ENCODE measurements around the gene FHAD1.

Gene FHAD1

GRCh38 chr1:15251857-15252835 lies 5.1 kb downstream of the FHAD1 start:
- no peak overlapping the region for H3K4me2 ChIP-seq (ENCODE audit: low read length)
- no peaks in the 10 kb centered on the region for H3K4me1 ChIP-seq (ENCODE audit: insufficient read depth, low read length, severe bottlenecking)
- TF ChIP-seq EZH2 (IDR thresholded peaks at IDR 0.05; ENCODE audit: borderline replicate concordance, low read length): no peak
- no peak for TF ChIP-seq CTCF (IDR thresholded peaks at IDR 0.05; ENCODE audit: low read length)
- no peaks in the 10 kb centered on the region for H3K9me2 ChIP-seq (ENCODE audit: low read depth, low read length)
- no peaks in the 10 kb centered on the region; the same call in 1 of the 2 replicates for H3K27me3 ChIP-seq (ENCODE audit: insufficient read depth, low read length)
- no peak overlapping the region for H3K27ac ChIP-seq (ENCODE audit: low read depth, low read length, poor library complexity, severe bottlenecking)
- no peaks in the 10 kb centered on the region for H4K20me1 ChIP-seq (ENCODE audit: insufficient read depth, low read length)
- no peak overlapping the region for H2AFZ ChIP-seq (ENCODE audit: low read length)
- H3F3A ChIP-seq (ENCODE audit: insufficient read depth, low read length): no peaks in the 10 kb centered on the region
- H3K9me3 ChIP-seq (ENCODE audit: low read length): no peaks in the 10 kb centered on the region
- no peak overlapping the region for H3K4me3 ChIP-seq (ENCODE audit: low read depth, low read length, poor library complexity, severe bottlenecking)
- no peaks in the 10 kb centered on the region for H3K79me2 ChIP-seq (ENCODE audit: insufficient read depth, low read length)
- no peak overlapping the region for H3K9ac ChIP-seq (ENCODE audit: low read length)
- H3K36me3 ChIP-seq (ENCODE audit: insufficient read depth, low read length): no peaks in the 10 kb centered on the region

GRCh38 chr1:15254559-15254958 lies 7.5 kb downstream of the FHAD1 start:
- no peak overlapping the region for H3K9ac ChIP-seq (ENCODE audit: low read length)
- TF ChIP-seq CTCF (IDR thresholded peaks at IDR 0.05; ENCODE audit: low read length): no peak
- TF ChIP-seq EZH2 (IDR thresholded peaks at IDR 0.05; ENCODE audit: borderline replicate concordance, low read length): no peak
- H3K27ac ChIP-seq (ENCODE audit: low read depth, low read length, poor library complexity, severe bottlenecking): no peak overlapping the region
- no peaks in the 10 kb centered on the region for H3F3A ChIP-seq (ENCODE audit: insufficient read depth, low read length)
- H3K27me3 ChIP-seq (ENCODE audit: insufficient read depth, low read length): no peaks in the 10 kb centered on the region
- no peak overlapping the region for H3K4me3 ChIP-seq (ENCODE audit: low read depth, low read length, poor library complexity, severe bottlenecking)
- H3K79me2 ChIP-seq (ENCODE audit: insufficient read depth, low read length): no peaks in the 10 kb centered on the region
- H3K4me1 ChIP-seq (ENCODE audit: insufficient read depth, low read length, severe bottlenecking): no peaks in the 10 kb centered on the region
- no peaks in the 10 kb centered on the region for H4K20me1 ChIP-seq (ENCODE audit: insufficient read depth, low read length)
- no peak overlapping the region for H2AFZ ChIP-seq (ENCODE audit: low read length)
- no peak overlapping the region for H3K4me2 ChIP-seq (ENCODE audit: low read length)
- H3K9me3 ChIP-seq (ENCODE audit: low read length): no peaks in the 10 kb centered on the region
- H3K9me2 ChIP-seq (ENCODE audit: low read depth, low read length): no peaks in the 10 kb centered on the region
- H3K36me3 ChIP-seq (ENCODE audit: insufficient read depth, low read length): no peaks in the 10 kb centered on the region

- H3K9me2 ChIP-seq (ENCODE audit: low read depth, low read length): no peaks in the 10 kb centered on the region
- no peaks in the 10 kb centered on the region for H3K27me3 ChIP-seq (ENCODE audit: insufficient read depth, low read length)
- H3K27ac ChIP-seq (ENCODE audit: low read depth, low read length, poor library complexity, severe bottlenecking): no peak overlapping the region
- H2AFZ ChIP-seq (ENCODE audit: low read length): no peak overlapping the region
- H3K9ac ChIP-seq (ENCODE audit: low read length): no peak overlapping the region
- no peak overlapping the region for H3K4me3 ChIP-seq (ENCODE audit: low read depth, low read length, poor library complexity, severe bottlenecking)
- TF ChIP-seq EZH2 (IDR thresholded peaks at IDR 0.05; ENCODE audit: borderline replicate concordance, low read length) (no peak), CTCF (IDR thresholded peaks at IDR 0.05; ENCODE audit: low read length) (no peak)
- H3K9me3 ChIP-seq (ENCODE audit: low read length): no peaks in the 10 kb centered on the region
- H3K79me2 ChIP-seq (ENCODE audit: insufficient read depth, low read length): no peaks in the 10 kb centered on the region
- H3K4me2 ChIP-seq (ENCODE audit: low read length): no peak overlapping the region
- H3K4me1 ChIP-seq (ENCODE audit: insufficient read depth, low read length, severe bottlenecking): no peaks in the 10 kb centered on the region
- no peaks in the 10 kb centered on the region for H3K36me3 ChIP-seq (ENCODE audit: insufficient read depth, low read length)
- H4K20me1 ChIP-seq (ENCODE audit: insufficient read depth, low read length): no peaks in the 10 kb centered on the region
- no peaks in the 10 kb centered on the region for H3F3A ChIP-seq (ENCODE audit: insufficient read depth, low read length)
Measured at GRCh38 chr1:15255582-15256149, 8.6 kb downstream of the FHAD1 start.

Measured in OCI-LY1 (cell line).